Kidney capillary endothelial cell (primary cell): ENCODE results near the gene KREMEN1.
"Not testable (repeated sequence)": the region's sequence is repeated elsewhere in the genome, so short reads cannot be mapped to it uniquely, and the experiment has no call there.

ENCODE experiments used
- DNase-seq: peaks from one replicate; pipeline ENCODE4 v3.0.0-alpha.2; 2018; ENCODE audit warnings: low spot score

Gene KREMEN1

GRCh38 chr22:29078036-29078868 is 5.4 kb downstream of the KREMEN1 start:
- DNase-seq: no peak

- no peak for DNase-seq
Observed at GRCh38 chr22:29078869-29079207, 6.0 kb downstream of the KREMEN1 start.

GRCh38 chr22:29079218-29079901 is 6.5 kb downstream of the KREMEN1 start:
- no peak for DNase-seq

- no peak for DNase-seq
Observed at GRCh38 chr22:29080106-29080975, 7.5 kb downstream of the KREMEN1 start.

- DNase-seq: no peak
Observed at GRCh38 chr22:29081517-29082236, 8.8 kb downstream of the KREMEN1 start.

GRCh38 chr22:29082826-29083545 is 10.2 kb downstream of the KREMEN1 start:
- no peak for DNase-seq

GRCh38 chr22:29083576-29083932 is 10.7 kb downstream of the KREMEN1 start:
- not testable (repeated sequence) for DNase-seq

GRCh38 chr22:29083933-29084591 is 11.2 kb downstream of the KREMEN1 start:
- no peak for DNase-seq

GRCh38 chr22:29087012-29087411 is 14.2 kb downstream of the KREMEN1 start:
- no peak for DNase-seq

- no peak for DNase-seq
Observed at GRCh38 chr22:29088809-29089208, 16.0 kb downstream of the KREMEN1 start.

- no peak for DNase-seq
Observed at GRCh38 chr22:29089507-29089906, 16.7 kb downstream of the KREMEN1 start.

- no peak for DNase-seq
Observed at GRCh38 chr22:29090039-29090438, 17.2 kb downstream of the KREMEN1 start.

GRCh38 chr22:29092243-29092642 is 19.4 kb downstream of the KREMEN1 start:
- DNase-seq: no peak

GRCh38 chr22:29093030-29093429 is 20.2 kb downstream of the KREMEN1 start:
- no peak for DNase-seq

GRCh38 chr22:29093501-29094300 is 20.9 kb downstream of the KREMEN1 start:
- no peak for DNase-seq

GRCh38 chr22:29095459-29095858 is 22.6 kb downstream of the KREMEN1 start:
- DNase-seq: no peak

GRCh38 chr22:29096736-29097669 is 24.2 kb downstream of the KREMEN1 start:
- DNase-seq: no peak

GRCh38 chr22:29098296-29098695 is 25.5 kb downstream of the KREMEN1 start:
- DNase-seq: no peak

GRCh38 chr22:29102300-29102699 is 29.5 kb downstream of the KREMEN1 start:
- DNase-seq: no peak
